Posterior cingulate gyrus (tissue), 11 donors: ENCODE data around the gene RNASEH2A.

Experiments
- DNase-seq, 10 donors: peaks; one replicate each; pipeline versions ENCODE4 v3.0.0 to v3.0.0-alpha.2; 2020 to 2021; ENCODE audit warnings: mixed read lengths in 3 of 10
- intact Hi-C: fragments of 100-400 bp; cut with DNase I; formaldehyde crosslinking; loops from one replicate; pipeline ENCODE4 v1.15.1; 2023

The RNASEH2A gene

DNA sequence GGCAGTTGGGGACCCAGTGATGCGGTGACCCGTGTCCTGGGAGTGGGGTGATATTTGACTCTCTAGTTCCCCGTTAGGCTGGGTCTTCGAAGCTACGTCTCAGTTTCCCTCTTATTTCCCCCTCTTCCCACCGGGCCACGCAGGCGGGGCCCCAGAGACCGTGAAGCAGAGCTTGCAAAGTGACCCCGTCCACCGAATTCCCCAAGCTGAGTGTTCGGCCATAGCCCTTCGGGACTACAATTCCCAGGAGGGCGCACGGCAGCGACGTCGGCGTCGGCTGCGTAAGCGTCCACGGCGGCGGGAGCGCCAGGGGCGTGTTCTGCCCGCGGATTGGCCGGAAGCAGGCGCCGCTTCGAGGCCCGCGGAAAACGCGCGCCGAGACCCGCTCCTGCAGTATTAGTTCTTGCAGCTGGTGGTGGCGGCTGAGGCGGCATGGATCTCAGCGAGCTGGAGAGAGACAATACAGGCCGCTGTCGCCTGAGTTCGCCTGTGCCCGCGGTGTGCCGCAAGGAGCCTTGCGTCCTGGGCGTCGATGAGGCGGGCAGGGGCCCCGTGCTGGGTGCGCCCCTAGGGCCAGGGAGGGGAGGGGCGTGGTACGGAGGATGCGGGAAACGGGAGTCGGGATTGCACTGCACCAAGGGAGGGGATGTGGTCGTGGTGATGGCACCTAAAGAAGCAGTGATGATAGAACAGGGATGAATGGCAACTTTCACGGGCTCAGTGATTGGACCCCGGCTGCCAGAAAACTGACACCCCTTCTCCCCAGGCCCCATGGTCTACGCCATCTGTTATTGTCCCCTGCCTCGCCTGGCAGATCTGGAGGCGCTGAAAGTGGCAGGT, at the start of gene RNASEH2A:
Gene RNASEH2A (plus strand): TSS at position 343 of the 840 bp plus-strand sequence. CDS start 90 bp downstream, at position 433.
- peak; percentile 84 to 100 (median 92) for DNase-seq
- intact Hi-C loops = no loop called here

DNA sequence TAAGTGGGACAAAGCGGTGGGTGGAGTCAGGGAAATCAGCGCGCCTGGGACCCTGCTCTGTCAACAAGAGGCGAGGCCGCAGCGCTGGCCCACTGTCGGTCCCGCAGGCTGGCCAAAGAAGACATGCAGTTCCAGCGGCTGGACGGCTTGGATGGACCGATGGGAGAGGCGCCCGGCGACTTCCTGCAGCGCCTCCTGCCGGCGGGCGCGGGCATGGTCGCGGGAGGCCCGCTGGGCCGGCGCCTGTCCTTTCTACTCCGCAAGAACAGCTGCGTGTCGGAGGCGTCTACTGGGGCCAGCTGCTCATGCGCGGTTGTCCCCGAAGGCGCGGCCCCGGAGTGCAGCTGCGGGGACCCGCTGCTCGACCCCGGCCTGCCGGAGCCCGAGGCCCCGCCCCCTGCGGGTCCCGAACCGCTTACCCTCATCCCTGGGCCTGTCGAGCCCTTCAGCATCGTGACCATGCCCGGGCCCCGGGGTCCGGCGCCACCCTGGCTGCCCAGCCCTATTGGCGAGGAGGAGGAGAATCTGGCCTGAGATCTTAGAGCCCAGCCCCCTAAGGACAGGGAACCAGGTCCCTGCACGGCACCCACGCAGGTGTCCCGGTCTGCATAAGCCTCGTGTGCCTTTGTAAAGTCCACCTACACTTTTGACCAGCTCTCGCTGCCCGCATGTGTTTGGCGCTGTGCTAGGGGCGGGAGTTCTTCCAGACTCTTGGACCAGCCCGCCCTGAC, 48.7 kb upstream of the RNASEH2A start:
- DNase-seq = peak in 9 of 10 donors; percentile 29 to 96 (median 60)
- intact Hi-C loops = no loop called here

DNA sequence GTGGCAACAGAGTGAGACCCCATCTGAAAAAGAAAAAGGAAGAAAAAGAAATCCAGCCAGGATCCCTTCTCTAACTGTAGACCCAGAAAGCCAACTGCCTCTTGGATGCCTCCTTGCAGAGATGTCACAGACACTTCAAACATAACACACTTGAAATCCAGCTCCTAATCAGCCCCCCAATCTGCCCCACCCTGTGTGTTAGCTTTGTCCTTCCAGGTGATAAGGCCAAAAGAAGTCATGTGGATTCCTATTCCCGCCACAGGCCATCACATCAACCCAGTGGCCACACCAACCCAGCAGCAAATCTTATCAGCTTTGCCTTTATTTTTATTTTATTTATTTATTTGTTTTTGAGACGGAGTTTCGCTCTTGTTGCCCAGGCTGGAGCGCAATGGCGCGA, 46.7 kb upstream of the RNASEH2A start:
- no peak for DNase-seq
- intact Hi-C loops = loop anchor here (5.0 kb wide), 1 partner anchor 43 kb away; the partner anchor contains the start of genes PRDX2 and THSD8

- no peak for DNase-seq
- intact Hi-C loops = loop anchor here (5.0 kb wide), 1 partner anchor 39 kb away; the partner anchor contains the start of genes PRDX2 and THSD8
Measured at GRCh38 chr19:12763100-12763499, 43.3 kb upstream of the RNASEH2A start.

DNA sequence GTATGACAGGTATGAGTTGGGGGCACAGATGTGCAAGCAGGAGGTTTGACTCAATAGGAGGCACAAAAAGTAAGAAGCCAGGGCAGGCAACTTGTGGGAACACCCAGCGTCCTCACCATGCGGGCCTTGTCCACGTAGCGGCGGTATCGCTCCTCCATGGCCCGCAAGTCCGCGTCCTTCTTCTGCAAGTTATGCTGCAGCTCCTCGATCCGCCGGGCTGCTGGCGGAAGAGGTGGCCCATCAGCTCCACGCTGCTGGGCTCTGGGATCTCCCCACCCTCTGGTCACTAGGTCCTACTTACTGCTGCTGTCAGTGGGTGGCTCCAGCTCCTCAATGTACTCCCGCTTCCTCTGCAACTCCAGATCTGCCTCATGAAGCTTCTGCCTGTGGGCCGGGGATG, 41.7 kb upstream of the RNASEH2A start:
- intact Hi-C loops = loop anchor here (5.0 kb wide), 1 partner anchor 38 kb away; the partner anchor contains the start of genes PRDX2 and THSD8
- DNase-seq = peak in 1 of 10 donors; percentile 56

DNA sequence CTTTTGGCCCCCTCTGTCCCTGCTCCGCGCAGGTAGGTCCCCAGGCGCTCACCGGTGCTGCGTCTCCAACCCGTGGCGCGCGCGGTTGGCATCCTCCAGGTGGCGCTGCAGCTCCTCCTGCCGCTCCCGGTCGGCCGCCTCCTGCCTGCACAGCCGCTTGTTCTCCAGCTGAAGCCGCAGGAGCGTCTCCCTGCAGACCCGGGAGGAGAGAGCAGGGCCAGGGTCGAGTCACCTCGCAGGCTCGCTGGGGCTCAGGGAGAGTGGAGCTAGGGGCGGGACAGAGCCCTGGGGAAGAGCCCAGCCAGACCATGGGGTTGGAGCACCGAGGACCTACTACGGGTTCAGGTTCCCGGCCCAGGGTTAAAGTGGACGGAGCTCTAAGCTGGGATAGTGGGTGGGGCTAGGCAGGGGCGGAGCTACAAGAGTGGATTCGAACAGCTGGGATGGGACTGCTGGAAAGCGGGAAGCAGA, 40.3 kb upstream of the RNASEH2A start:
- intact Hi-C loops = no loop called here
- DNase-seq = peak in 9 of 10 donors; percentile 41 to 97 (median 77)

- peak in 1 of 10 donors; percentile 39 for DNase-seq
- intact Hi-C loops = no loop called here
Measured at GRCh38 chr19:12767150-12767549, 39.2 kb upstream of the RNASEH2A start.

- DNase-seq = peak in 1 of 10 donors; percentile 72
- intact Hi-C loops = no loop called here
Measured at GRCh38 chr19:12767666-12768065, 38.7 kb upstream of the RNASEH2A start.

DNA sequence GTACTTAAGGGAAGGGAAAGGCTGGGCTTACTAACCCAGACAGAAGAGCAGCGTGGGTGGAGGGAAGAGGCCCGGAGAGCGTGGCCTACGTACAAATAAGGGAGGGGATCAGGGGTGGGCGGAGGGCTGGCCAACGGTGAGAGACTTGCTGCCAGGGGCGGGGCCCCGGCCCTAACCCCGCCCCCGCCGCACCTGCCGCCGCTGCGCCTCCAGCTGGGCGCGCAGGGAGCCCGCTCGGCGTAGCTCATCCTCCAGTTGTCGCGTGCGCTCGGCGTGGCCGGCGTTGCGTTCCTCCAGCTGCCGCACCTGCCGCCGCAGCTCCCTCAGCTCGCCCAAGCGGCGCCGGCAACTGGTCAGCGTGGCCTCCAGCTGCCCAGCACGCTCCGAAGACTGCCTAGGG, 36.7 kb upstream of the RNASEH2A start:
- intact Hi-C loops = no loop called here
- DNase-seq = no peak

- intact Hi-C loops = no loop called here
Measured at GRCh38 chr19:12770922-12771321, 35.5 kb upstream of the RNASEH2A start.

DNA sequence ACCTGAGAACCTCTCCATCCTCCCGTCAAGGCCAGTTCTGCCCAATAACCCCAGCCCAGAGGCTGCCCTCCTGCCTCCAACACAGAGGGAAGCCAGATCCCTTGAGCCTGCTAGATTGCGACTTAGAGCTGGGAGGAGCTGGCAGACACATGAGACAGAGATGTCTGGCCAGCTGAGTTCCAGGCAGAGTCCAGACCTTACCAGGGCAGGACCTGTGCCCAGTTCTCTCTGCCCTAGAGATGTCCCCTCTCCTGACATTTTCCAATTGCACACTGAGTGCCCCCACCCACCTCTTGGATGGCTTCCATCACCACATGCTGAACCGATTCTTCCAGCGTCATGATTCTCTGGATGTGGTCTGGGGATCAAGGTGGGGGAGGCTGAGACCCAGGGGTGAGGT, 34.1 kb upstream of the RNASEH2A start:
- DNase-seq = no peak
- intact Hi-C loops = no loop called here

More at GRCh38 chr19:12770922-12771321, 35.5 kb upstream of the RNASEH2A start:
- DNase-seq = peak in 1 of 10 donors; percentile 66

DNA sequence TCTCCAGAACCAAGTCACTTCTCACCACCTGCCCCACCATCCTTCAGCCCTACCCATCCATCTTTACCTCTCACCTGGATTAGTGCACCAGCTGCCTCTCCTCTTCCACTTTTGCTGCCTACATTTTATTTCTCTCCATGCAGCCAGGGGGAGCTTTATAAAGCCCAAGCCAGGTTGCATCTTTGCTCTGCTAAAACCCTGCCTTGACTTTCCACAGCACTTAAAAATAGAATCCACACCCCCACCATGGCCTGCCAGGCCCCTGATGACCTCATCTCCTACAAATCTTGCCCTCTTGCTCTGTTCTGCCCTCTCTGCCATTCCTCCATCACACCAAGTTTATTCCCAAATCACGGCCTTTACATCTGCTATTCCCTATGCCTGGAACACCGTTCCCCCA, 32.8 kb upstream of the RNASEH2A start:
- DNase-seq = no peak
- intact Hi-C loops = no loop called here

DNA sequence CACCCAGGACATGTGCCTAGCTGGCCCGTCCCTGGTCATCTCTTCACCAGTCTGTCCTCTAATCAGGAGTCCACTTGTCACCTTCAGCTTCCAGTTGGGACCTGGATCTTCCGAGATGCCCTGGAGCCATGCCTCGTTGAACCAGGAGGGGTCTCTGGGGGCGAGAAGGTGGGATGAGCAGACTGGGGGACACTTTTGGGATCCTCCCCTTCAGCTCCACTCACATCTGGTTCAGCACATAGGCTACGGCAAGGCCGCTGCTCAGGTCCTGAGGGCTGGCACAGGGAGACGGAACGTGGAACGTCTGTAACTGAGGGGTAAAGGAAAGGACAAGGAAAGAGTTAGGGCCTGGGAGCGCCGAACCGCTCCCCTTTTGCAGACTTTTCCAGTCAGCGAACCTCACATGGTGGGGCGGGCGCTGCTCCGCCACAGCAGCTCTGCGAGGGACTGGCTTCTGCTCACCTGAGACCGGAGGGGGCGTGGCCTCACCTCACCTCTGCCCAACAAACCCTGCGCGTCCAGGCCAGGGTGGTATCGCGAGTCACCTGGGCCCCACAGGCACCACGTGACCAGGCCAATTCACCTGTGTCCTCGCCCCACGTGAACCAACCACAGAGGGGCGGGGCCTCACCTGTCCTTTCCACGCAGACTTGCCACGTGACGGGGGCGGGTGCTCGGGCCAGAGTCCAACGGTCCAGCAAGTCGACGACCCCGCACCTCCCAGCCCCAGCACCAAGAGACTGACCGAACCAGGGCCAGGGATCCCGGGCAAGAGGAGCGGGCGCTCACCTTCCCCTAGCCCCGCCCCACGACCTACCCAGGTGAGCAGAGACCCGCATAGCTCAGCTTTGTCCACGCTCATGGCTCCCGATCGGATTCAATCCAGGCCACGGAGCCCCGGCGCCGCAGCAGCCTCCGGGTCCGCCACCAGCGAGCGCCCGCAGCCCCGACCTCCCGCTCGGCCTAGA, 31.5 kb upstream of the RNASEH2A start, which contains the start of gene HOOK2:
Gene HOOK2 (minus strand): TSS at position 965 of the 968 bp plus-strand sequence. CDS start 103 bp downstream, at position 862.
- DNase-seq = peak in 1 of 10 donors; percentile 91
- intact Hi-C loops = loop anchor here (5.0 kb wide), 1 partner anchor 72 kb away; no protein-coding TSS in a partner anchor

DNA sequence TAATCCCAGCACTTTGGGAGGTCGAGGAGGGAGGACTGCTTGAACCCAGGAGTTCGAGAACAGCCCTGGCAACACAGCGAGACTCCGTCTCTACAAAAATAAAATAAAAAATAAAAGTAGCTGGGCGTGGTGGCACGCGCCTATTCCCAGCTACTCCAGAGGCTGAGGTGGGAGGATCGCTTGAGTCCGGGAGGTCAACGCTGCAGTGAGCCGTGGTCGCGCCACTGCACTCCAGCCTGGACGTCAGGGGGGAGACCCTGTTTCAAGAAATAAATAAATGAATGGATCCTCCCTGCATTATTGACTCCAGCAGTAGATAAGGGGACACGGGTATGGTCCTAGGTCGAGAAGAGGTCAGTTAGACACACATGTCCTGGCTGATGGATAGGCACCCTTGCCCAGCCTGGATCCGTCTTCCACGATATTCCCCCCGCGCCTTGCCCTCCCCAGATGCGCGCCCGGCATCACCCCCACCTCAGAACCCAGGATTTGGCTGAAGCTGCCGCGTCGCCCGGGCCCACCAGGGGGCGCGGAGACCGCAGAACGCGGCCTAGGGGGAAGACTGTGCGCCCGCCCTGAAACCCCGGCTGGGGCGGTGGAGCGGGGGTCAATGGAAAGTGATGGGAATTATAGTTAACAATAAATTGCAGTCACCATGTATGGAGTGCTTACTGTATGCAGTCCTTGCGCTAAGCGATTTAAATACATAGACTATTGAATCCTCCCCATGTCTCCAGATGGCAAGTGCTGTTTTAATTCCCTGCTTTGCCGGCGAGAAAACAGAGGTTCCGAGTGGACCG, 29.0 kb upstream of the RNASEH2A start:
- intact Hi-C loops = loop anchor here (1.0 to 5.0 kb wide), 2 partner anchors 19 to 70 kb away; no protein-coding TSS in a partner anchor
- DNase-seq = peak; percentile 67 to 97 (median 82)

GRCh38 chr19:12778017-12778904, 28.1 kb upstream of the RNASEH2A start:
- DNase-seq = peak in 7 of 10 donors; percentile 42 to 94 (median 62)
- intact Hi-C loops = loop anchor here (5.0 kb wide), 1 partner anchor 69 kb away; no protein-coding TSS in a partner anchor

- intact Hi-C loops = loop anchor here (5.0 kb wide), 1 partner anchor 68 kb away; no protein-coding TSS in a partner anchor
- DNase-seq = no peak
Measured at GRCh38 chr19:12778905-12779161, 27.6 kb upstream of the RNASEH2A start.

DNA sequence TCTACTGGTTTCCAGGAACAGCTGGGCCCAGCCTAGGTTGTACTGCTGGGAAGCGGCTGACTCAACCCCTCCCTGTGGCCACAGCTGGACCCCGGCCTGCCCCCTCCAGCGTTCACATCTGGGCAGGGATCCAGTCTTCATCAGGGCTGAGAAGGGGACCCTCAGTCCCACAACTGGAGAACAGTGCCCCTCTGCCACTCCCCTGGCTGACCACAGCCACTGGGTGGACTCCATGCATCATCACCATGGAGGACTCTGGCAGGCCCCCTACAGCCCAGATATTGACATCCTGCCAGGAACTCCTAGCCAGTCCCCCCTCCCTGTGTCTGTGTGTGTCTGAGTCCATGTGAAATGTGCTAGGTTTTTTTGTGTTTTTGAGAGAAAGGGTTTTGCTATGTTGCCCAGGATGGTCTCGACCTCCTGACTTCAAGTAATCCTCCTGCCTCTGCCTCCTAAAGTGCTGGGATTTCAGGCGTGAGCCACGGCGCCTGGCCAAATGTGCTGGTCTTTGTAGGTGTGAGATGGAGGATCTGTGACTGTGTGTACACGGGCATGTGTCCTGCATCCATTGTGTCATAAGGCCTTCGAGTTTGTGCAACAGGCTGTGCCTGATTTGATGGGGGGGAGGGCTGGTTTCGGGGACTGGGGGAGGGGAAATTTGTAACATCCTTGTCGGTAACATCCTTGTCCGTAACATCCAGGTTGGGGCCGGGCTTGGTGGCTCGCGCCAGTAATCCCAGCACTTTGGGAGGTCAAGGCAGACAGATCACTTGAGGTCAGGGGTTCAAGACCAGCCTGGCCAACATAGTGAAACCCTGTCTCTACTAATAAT, 27.0 kb upstream of the RNASEH2A start:
- DNase-seq = peak in 1 of 10 donors; percentile 88
- intact Hi-C loops = loop anchor here (5.0 kb wide), 1 partner anchor 68 kb away; no protein-coding TSS in a partner anchor
